Mucosa of descending colon (tissue), 3 donors: ENCODE results near the gene TRIO. TPM values are rescaled to one million over a fixed set of nuclear protein-coding genes. Genes with fewer than 3 reads are reported as not detected.

Experiments used
- ATAC-seq: fragments of 200-7000 bp; cut with Tn5 transposase; one replicate; pipeline ENCODE4 v1.9.1; 2020; ENCODE audit warnings: mild to moderate bottlenecking, moderate library complexity
- DNase-seq, 3 donors: peaks; one replicate each; pipeline ENCODE4 v3.0.0-alpha.2; 2020
- H3K36me3 ChIP-seq: fragments of 200-600 bp; one replicate; pipeline ENCODE4 v1.8.0; 2021; ENCODE audit warnings: low read depth, mild to moderate bottlenecking
- H3K4me1 ChIP-seq: fragments of 200-600 bp; one replicate; pipeline ENCODE4 v1.8.0; 2021; ENCODE audit warnings: low read depth, mild to moderate bottlenecking
- H3K4me3 ChIP-seq: fragments of 200-600 bp; one replicate; pipeline ENCODE4 v1.8.0; 2021; ENCODE audit warnings: mild to moderate bottlenecking
- H3K9me3 ChIP-seq: fragments of 200-600 bp; one replicate; pipeline ENCODE4 v1.8.0; 2021; ENCODE audit warnings: mild to moderate bottlenecking
- CTCF ChIP-seq: fragments of 200-600 bp; IDR thresholded peaks from one replicate; pipeline ENCODE4 v1.8.0; 2022; ENCODE audit warnings: antibody characterized with exemption, mild to moderate bottlenecking
- intact Hi-C, 2 donors: fragments of 100-400 bp; cut with DNase I in 1 of 2; cut with micrococcal nuclease in 1 of 2; formaldehyde crosslinking; loops; one replicate each; pipeline versions ENCODE4 v1.11.0 to v1.11.1; 2022; cut with DNase I, micrococcal nuclease
- total RNA-seq, 3 donors: library from RNA; stranded (reverse); fragmentation: NEBNext Ultra II Directional in 2 of 3; extraction: Animal tissue kit (Norgen Biotek cat#: 25700) in 2 of 3; gene quantifications; one replicate each; pipeline versions ENCODE4 v1.2.1 to v1.2.4, GENCODE V29; 2021 to 2023
- donor health status: DM: no; HTN: no; CAD: no; lungs with moderate emphysema.
- donor health status: DM: no; HTN: no; CAD: no.
- donor health status: DM: no; HTN: yes; CAD: no.

Gene TRIO
- total RNA-seq, 3 donors from 2014 or later: 164 to 231 (median 168) TPM

- H3K4me1 ChIP-seq: peaks cover 7% of the 10 kb centered on the region
- DNase-seq: no peak
- H3K9me3 ChIP-seq: no peaks in the 10 kb centered on the region
- intact Hi-C loops: no loop called here
- no peak for ATAC-seq
- no peak overlapping the region for H3K4me3 ChIP-seq
- H3K36me3 ChIP-seq: no peaks in the 10 kb centered on the region
- TF ChIP-seq CTCF: no peak
Measured at GRCh38 chr5:14245132-14245925, 102.2 kb downstream of the TRIO start.

GRCh38 chr5:14246350-14247053 lies 103.4 kb downstream of the TRIO start:
- intact Hi-C loops: no loop called here
- Histone ChIP-seq H3K36me3 (no peaks in the 10 kb centered on the region), H3K9me3 (no peaks in the 10 kb centered on the region), H3K4me1 (peaks cover 13% of the 10 kb centered on the region), H3K4me3 (no peak overlapping the region)
- DNase-seq (no peak), ATAC-seq (no peak)
- TF ChIP-seq CTCF: no peak

GRCh38 chr5:14247054-14247386 lies 103.9 kb downstream of the TRIO start:
- H3K4me1 ChIP-seq: peaks cover 13% of the 10 kb centered on the region
- DNase-seq (no peak), ATAC-seq (no peak)
- H3K36me3 ChIP-seq: no peaks in the 10 kb centered on the region
- intact Hi-C loops: no loop called here
- TF ChIP-seq CTCF: no peak
- no peak overlapping the region for H3K4me3 ChIP-seq
- no peaks in the 10 kb centered on the region for H3K9me3 ChIP-seq

GRCh38 chr5:14249258-14250082 lies 106.3 kb downstream of the TRIO start:
- Histone ChIP-seq H3K36me3 (no peaks in the 10 kb centered on the region), H3K4me3 (no peak overlapping the region), H3K9me3 (no peaks in the 10 kb centered on the region), H3K4me1 (peaks cover 13% of the 10 kb centered on the region)
- DNase-seq (no peak), ATAC-seq (no peak)
- TF ChIP-seq CTCF: no peak
- intact Hi-C loops: no loop called here

GRCh38 chr5:14250084-14250695 lies 107.0 kb downstream of the TRIO start:
- TF ChIP-seq CTCF: no peak
- no peaks in the 10 kb centered on the region for H3K36me3 ChIP-seq
- no peaks in the 10 kb centered on the region for H3K9me3 ChIP-seq
- no peak overlapping the region for H3K4me3 ChIP-seq
- ATAC-seq (peak; percentile 72), DNase-seq (peak; percentile 42 to 69 (median 52))
- intact Hi-C loops: no loop called here
- peaks cover 13% of the 10 kb centered on the region for H3K4me1 ChIP-seq
